DMS79 treated with DMSO at 0.1 percent for 48 hours (cell line): ENCODE results near the gene SDS.

Source experiments
- DNase-seq: peaks from one replicate; lab custom pipeline; 2025; lab: John Stamatoyannopoulos, UW

Gene SDS

DNA sequence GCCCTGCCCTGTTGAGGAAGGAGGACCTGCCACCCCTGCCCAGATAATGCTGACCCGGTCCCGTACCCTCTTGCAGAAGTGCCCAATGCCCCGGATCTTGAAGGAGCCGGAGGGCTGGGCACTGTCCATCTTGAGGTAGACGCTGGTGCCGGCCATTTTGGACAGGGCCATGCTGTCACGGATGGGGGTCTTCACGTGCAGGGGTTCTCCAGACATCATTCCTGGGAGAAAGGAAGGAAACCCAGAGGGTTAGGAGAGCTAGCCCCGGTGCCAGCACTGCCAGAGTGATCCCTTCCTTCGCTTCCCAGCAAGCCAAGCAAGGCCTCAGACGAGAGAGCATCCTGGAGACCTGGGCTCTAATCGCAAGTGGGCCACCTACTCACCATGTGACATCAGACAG lies 4.2 kb downstream of the SDS start:
- DNase-seq: no peak

DNA sequence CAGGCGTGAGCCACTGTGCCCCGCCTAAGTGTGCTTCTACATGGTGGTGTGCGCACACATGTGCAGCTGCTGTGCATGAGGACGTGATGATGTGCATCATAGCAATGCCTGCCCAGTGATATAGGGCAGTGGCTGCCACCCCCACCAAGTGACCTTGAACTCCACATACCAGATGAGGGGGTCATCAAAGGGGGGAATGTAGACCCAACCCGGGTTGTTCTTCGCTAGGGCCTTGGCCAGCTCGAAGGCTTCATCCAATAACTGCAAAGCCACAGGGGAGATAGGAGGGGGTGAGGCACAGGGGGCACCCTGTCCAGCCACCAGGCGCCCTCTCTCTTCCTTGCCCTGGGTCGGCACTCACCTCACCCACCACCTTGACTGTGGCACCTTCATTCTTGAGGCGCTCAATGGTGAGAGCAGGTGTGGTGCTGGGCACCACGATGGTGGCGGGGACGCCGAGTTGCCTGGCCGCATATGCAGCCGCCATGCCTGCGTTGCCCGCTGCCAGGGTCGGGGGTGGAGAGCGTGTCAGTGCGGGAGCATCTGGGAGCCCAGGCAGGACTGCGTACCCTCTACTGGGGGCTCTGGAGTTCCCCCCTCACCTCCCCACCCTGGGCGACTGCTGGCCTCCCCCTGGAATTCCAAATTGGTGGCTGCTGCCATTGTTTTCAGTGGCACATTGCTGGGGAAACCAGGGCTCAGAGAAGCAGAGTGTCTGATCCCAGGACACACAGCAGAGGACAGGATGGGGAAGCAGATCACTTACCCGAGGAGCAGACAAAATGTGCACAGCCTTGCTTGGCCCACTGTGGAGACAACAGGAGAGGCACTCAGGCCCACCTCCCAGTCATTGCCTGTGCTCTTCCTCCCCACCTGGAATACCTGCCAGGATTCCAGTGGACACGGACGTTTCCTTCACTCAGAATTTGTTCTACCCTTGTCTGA lies 5.1 kb downstream of the SDS start:
- DNase-seq: no peak

DNA sequence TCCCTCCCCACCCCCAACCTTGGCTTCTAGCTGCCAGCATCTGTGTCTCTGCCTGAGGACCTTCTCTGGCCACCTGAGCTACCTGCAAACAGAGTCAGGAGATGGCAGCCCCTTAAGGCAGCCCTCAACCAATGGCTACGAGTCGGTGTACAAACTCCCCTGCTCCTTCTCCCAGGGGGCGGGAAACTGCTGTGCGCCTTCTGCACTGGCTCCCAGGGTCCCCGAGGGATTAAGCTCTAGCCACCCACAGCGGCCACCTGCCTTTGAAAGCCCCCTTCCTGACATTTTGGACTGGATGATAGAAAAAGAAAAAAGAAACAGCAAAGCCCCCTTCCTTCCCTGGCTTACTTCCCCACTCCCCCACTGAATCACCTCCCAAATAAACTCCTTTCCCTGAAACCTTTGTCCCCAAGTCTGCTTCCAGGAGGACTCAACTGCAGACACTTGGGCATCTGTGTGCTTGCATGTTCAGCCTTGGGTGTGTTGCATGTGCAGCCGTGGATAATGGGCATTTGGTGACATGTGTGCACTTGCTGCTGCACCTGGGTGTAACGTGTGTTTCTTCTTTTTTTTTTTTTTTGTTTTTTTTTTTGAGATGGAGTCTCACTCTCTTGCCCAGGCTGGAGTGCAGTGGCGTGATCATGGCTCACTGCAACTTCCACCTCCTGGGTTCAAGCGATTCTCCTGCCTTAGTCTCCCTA lies 6.0 kb downstream of the SDS start:
- DNase-seq: no peak

DNA sequence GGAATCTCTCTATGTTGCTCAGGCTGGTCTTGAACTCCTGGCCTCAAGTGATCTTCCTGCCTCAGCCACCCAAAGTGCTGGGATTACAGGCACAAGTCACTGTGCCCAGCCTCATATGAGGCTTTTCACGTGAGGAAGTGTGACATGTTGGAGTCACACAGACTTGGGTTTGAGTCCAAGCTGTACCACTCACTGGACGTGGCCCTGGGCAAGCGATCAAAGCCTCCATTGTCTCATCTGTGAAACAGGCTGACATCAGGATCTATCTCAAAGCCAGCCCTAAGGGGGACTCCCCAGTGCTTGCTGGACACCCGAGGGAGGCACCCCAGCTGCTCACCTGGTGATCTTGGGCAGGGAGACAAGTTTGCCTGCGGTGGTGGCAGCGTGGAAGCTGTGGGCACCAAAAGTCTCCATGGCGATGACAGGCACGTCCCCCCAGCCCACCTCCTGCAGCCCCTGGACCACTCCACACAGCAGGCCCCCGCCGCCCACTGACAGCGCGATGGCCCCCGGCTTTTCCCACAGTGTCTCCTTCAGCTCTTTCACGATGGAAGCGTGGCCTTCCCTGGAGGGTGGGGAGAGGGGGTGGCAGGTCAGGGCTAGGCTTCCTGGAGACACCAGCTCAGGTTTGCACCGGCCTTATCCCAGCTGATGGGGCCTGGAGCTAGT lies 6.7 kb downstream of the SDS start:
- no peak for DNase-seq

DNA sequence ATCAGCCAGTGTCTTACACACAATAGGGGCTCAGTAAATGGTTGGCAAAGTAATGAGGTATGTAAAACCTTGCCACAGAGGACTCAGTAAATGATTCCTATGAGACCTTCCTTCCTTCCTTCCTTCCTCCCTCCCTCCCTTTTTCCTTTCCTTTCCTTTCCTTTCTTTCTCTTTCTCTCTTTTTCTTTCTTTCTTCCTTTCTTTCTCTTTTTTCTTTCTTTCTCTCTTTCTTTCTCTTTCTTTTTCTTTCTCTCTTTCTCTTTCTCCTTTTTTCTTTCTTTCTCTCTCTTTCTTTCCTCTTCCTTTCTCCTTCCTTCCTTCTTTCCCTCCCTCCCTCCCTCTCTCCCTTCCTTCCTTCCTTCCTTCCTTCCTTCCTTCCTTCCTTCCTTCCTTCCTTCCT lies 7.5 kb downstream of the SDS start:
- DNase-seq: no peak

DNA sequence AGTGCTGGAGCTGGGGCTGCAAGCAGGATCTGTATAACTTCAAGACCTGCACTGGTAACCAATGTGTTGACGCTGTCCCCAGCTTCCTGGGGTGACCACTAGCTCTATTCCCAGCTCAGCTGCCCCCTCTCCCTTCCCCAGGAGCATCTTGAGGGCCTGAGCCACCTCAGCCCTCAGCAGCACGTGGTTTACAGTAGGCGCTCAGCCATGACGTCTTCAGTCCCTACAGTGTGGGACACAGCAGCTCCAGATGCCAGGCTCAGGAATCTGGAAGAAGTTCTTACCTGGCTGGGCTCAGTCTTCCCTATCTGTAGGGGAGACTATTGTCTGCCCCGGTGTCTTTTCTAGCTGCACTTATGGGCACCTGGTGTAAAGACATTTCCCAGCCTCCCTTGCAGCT lies 8.6 kb downstream of the SDS start:
- DNase-seq: no peak

DNA sequence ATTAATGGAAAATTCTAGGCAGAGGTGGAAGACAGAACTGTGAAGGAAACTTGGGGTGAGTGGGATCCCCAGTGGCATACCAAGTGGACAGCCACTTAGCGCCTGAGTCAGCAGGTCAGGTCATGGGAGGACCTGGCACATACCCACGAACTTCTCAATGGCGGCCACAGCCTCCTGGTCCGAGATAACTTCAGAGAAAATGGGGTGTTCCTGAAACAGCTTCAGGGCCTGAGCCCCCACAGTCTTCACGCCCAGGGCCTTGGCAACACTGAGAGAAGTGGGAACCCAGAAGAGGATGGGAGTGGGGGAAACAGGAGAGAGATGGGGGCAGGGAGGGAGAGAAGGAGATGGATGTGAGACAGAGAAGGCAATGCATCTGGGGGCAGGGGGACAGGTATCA lies 9.9 kb downstream of the SDS start:
- DNase-seq: no peak

DNA sequence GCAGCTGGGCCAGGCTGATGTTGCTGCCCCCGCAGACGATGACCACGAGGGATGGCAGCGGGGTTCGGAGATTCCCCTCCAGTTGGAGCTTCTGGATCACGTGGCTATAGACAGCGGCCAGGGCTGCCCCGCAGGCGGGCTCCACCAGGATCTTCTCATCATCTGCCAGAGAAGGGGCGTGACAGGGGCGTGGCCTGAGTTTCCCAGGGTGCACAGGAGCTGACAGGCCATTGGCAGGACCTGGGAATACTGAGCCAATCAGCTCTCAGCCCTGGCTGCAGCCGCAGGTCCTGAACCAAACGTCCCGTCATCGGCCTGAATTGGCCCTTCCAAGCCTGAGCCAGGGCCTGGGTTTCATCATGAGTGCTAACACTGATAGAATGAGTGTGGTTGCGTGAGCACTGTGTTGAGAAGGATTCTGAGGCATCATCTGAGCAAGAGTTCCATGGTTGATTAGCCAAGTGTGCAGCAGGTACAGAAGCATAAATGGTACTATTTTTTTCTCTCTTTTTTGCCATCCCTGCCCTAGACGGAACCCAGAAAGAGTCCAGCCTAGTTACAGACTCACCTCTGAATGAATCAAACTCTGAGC lies 10.6 kb downstream of the SDS start:
- DNase-seq: no peak

DNA sequence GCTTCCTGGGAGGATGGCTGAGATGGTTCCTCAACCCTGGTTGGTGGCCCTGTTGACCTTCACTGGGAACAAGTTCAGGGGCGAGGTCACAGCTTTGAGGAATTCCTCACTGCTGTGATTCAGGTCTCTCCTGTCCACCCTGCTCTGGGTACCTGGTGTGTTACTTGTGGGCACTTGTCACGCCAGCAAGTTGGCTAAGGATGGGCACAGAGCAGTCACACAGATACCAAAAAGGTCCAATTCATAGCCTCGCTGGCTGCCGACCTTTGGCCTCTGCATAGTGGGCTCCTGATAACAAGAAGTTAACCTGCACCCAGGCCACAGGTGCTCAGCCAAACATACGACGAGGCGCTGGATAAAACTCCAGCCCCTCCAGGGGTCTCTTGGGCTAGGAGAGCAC lies 11.2 kb downstream of the SDS start:
- DNase-seq: no peak

DNA sequence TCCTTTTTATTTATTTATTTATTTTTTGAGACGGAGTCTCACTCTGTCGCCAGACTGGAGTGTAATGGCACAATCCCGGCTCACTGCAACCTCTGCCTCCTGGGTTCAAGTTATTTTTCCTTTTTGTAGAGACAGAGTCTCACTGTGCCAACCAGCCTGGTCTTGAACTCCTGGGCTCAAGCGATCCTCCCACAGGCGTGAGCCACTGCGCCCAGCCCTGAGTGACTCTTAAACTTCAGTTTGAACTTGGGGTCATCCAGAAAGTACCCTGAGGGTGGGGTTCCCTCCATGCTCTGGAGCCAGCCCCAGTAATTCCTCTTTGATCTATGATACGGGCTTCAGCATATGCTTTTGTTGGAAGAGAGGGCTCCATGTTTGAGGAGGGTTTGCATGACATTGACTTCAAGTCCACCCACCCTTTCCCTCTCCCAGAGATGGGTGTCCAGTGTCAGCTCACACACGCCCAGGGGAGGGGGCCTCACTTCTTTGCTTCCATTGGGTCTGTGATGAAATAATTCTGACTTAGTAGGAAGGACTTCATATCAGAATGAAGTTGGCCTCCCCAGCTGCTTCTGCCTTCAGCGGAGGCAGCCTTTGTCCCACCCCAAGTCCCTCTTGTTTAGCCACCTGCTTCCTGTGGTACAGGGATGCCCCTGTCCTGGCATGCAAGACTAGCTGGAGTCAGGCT lies 11.9 kb downstream of the SDS start:
- DNase-seq: no peak

DNA sequence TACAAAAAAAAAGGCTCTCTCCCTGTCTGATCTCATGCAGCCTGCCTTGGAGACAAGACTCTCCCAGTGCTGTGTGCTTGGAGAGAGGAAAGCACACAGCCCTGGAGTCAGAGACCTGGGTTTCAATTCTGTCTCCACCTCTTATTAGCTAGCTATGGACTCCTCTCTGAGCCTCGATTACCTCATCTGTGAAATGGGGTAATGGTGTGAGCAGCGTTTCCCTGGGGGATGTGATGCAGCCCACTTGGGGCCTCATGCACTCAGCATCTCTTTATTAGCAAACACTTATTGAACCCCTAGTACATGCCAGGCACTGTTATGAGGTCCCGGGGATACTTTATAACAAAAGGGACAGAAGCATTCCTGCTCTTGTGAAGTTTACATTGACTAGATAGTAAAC lies 12.5 kb downstream of the SDS start:
- no peak for DNase-seq

DNA sequence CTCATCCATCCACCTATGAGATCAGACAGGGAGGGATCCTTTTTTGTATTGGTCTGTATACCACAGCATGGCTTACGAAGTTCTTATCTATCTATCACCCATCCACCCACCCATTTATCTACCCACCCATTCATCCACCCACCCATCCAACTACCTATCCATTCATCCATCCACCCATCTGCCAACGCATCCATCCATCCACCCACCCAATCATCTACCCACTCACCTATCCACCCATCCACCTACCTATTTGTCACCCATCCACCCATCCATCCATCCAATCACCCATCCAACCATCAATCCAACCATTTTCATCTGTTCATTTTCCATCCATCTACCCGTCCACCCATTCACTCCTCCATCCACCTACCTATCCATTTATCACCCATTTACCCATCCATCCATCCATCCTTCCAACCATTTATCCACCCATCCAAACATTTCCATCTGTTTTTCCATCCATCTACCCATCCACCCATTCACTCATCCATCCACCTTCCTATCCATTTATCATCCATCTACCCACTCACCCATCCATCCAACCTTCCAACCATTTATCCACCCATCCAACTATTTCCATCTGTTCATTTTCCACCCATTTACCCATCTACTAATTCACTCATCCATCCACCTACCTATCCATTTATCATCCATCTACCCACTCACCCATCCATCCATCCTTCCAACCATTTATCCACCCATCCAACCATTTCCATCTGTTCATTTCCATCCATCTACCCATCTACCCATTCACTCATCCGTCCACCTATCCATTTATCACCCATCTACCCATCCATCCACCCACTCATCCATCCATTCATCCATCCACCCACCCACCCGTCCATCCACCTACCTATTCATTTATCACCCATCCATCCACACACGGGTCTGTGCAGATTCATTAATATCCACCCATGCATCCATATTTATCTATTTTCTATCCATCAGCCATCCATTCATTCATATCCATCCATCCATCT lies 13.3 kb downstream of the SDS start:
- no peak for DNase-seq

DNA sequence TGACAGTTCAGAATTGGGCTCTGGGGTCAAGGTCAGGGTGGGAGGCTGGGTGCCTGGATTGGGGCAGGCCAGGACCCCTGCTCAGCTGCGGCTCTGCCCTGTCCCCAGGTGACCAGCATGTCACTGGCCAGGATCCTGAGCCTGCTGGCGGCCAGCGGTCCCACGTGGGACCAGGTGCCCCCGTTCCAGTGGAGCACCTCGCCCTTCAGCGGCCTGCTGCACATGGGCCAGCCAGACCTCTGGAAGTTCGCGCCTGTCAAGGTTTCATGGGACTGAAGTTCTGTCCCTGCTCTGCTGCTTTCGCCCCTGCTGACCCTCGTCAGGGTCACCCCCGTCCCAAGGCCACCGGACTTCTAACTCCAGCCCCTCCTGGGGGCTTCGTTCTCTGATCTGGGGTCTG lies 15.3 kb downstream of the SDS start:
- DNase-seq: no peak

DNA sequence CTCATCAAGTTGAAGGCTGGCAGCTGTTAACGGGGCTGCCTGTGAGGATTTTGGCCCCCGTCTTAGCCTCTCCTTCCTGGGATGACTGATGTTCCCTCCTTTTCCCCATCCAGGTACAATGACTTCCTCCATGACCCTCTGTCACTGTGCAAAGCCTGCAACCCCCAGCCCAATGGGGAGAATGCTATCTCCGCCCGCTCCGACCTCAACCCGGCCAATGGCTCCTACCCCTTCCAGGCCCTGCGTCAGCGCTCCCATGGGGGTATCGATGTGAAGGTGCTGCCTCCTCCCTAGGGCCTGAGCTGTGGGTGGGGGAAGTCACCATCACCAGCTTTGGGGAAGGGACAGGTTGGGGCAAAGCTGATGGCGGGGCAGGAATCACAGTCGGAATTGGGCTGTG lies 16.1 kb downstream of the SDS start:
- DNase-seq: no peak

DNA sequence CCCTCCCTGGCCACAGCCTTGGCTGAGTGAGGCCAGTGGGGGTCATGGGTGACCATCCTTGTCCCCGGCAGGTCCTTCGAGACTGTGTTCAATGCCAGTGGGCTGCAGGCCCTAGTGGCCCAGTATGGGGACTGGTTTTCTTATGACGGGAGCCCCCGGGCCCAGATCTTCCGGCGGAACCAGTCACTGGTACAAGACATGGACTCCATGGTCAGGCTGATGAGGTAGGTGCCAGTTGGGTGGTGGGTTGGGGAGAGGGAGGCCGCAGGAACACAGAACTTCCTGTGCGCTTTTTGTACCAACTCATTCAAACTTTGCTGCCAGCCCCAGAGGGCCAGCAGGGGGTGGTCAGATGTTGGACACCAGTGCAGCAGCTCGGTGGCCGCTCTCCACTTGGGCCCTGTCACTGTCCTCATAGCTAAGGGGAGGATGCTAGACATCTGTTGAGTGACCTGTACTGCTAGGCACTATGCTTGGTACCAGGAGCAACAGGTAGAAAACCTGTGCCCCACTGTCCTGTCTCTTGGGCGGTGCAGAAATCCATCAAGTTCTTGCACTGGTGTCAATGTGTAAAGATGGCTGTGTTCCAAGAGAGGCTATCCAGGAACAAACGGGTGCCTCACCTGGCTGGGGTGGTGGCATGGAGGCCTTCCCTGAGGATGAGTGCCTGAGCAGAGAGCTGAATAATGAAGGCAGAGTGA lies 16.7 kb downstream of the SDS start:
- no peak for DNase-seq

DNA sequence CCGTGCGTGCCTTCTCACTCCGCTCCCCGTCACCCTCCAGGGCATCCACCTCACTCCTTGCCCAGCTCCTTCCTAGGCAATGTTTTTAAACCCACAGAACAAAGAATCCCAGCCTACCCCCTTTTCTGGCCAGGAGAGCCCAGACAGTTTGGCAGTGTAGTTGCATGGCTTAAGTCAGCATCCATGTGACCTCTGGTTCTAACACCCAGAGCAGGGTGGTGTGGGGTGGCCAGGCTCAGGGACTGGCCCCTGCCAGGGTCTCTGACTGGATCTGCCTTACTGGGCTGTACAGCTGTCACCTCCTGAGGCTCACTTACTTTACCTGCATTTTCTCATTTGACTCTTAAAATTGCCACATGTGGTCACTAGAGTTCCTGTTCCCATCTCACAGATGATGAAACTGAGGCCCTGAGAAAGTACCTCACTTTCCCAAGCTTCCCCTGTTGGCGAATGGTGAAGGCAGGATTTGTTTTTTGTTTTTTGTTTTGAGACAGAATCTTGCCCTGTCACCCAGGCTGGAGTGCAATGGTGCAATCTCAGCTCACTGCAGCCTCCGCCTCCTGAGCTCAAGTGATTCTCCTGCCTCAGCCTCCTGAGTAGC lies 18.3 kb downstream of the SDS start:
- DNase-seq: no peak

DNA sequence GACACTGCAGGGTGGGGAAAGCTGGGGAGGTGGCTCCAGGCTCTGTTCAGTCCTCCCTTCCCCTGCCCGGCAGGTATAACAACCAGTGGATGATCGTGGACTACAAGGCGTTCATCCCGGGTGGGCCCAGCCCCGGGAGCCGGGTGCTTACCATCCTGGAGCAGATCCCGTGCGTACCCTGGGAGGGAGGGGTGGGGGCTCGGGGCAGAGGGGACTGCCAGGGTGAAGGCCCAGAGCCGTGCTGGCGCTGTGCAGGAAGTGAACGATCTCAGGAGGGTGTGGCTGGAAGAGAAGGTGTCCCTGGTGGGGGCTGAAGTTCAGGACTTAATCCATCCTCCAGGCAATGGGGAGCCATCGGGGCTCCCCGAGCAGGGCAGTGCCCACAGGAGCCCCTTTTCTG lies 18.9 kb downstream of the SDS start:
- DNase-seq: no peak

DNA sequence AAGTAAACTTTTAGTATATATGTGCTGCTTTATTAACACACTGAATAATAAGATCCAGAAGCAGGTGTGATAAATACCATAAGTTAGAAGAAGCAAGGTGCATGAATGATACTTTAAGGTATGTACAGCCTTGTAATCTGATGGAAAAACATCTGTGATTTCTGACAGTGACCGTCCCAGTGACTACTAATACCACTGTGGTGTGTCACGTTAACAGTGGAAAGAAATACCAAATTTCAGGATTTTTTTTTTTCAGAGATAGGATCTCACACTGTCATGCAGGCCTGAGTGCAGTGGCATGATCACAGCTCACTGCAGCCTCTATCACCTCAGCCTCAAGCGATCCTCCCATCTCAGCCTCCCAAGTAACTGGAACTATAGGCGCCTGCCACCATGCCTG lies 21.5 kb downstream of the SDS start:
- no peak for DNase-seq

DNA sequence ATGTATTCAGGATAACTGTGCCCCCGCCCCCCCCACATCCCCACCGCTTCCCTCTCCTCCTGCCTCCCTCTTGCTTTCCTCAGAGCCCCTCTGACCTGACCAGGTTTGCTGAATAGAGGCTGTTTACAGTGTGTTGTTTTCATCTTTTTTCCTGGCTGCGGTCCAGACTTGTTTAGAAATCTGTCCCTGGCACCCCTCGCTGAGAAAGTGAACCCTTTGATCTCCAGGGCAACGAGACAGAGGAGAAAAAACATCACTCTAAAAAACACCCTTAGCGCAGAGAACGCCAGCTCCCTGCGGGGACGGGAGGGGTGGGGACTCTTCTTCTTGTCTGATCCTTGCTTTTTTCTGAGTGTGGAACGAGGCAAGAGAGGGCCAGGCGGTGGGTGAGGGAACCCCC lies 22.5 kb downstream of the SDS start:
- DNase-seq: no peak

DNA sequence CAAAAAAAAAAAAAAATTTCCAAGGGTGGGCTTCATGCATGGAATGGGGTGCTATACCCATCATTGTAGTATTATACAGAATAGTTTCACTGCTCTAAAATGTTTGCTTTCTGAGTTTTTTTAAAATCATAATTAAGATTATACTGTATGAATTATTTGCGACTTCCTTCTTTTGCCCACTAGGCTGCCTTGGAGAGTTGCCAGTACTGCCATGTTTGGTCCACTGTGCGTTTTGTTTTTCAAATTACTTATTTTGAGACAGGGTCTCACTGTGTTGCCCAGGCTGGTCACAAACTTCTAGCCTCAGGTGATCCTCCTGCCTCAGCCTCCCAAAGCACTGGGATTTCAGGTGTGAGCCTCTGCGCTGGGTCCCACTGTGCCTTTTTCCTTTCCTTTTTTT lies 25.4 kb downstream of the SDS start:
- no peak for DNase-seq
